SK-N-MC (cell line): ENCODE data around the gene ADPGK.
"Not testable (repeated sequence)": the region's sequence is repeated elsewhere in the genome, so short reads cannot be mapped to it uniquely, and the experiment has no call there.

Source experiments
- DNase-seq: peaks from one replicate; pipeline ENCODE4 v3.0.0-alpha.2; 2011; ENCODE audit warnings: low read depth, low spot score
- H3K27ac ChIP-seq: fragments of 200-600 bp; sonication (generic); 2 replicates; pipeline ENCODE4 v1.5.1; 2016; ENCODE audit warnings: mixed run types
- H3K36me3 ChIP-seq: fragments of 200-600 bp; sonication (generic); 2 replicates; pipeline ENCODE4 v1.6.1; 2017; ENCODE audit warnings: antibody characterized with exemption, low read length, mixed read lengths; ENCODE audit not compliant: insufficient read depth
- H3K4me3 ChIP-seq: fragments of 200-600 bp; sonication (generic); 2 replicates; pipeline ENCODE4 v1.5.1; 2016
- H3K9ac ChIP-seq: fragments of 200-600 bp; sonication (generic); 2 replicates; pipeline ENCODE4 v1.8.0; 2017; ENCODE audit warnings: mixed run types, mixed read lengths; ENCODE audit not compliant: insufficient read length
- H3K9me3 ChIP-seq: fragments of 200-600 bp; sonication (generic); 2 replicates; pipeline ENCODE4 v1.6.1; 2017; ENCODE audit warnings: low read depth, mild to moderate bottlenecking, antibody characterized with exemption, low read length, moderate library complexity, mixed read lengths
- EZH2 ChIP-seq: fragments of 200-600 bp; sonication (generic); IDR thresholded peaks from one replicate; pipeline ENCODE4 v1.6.1; 2017; ENCODE audit warnings: antibody characterized with exemption
- FOXP2 ChIP-seq: optimal IDR thresholded peaks from 2 replicates; pipeline ENCODE3; 2011; ENCODE audit warnings: mild to moderate bottlenecking, moderate library complexity; ENCODE audit not compliant: insufficient read depth; ENCODE audit errors: extremely low read length, control extremely low read depth
- POLR2AphosphoS5 ChIP-seq: IDR thresholded peaks from 2 replicates; pipeline ENCODE4 v1.6.1; 2012; ENCODE audit warnings: mild to moderate bottlenecking, low read depth, low read length, borderline replicate concordance

ADPGK gene

DNA sequence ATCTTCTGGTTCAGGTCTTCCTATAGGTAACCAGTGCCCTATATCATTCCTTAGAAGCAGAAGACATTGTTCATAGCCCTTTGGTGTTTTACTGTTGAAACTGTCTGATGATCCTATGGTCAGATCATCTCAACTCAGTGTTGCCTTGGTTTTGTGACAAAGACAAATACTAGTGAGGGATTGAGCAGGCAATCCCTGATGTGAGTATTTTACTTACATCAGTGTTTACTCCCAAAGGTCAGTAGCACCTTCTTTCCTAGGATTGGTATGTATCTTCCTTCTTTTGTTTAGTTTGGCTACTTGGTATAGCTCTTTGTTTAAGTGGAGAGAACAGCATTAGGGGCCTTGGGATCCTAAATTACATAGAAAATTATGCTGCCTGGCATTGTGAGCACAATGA lies 56.4 kb downstream of the ADPGK start:
- Histone ChIP-seq H3K27ac (no peak overlapping the region), H3K36me3 (peaks cover 5% of the 10 kb centered on the region; the same call in 1 of the 2 replicates), H3K9ac (no peak overlapping the region), H3K9me3 (no peaks in the 10 kb centered on the region), H3K4me3 (no peak overlapping the region)
- no peak for DNase-seq
- TF ChIP-seq EZH2, result no peak
- no peak for TF ChIP-seq POLR2AphosphoS5
- TF ChIP-seq FOXP2, result no peak

- H3K27ac ChIP-seq, H3K9me3 ChIP-seq: not testable (repeated sequence)
Observed at GRCh38 chr15:72725851-72726250, 57.7 kb downstream of the ADPGK start.

GRCh38 chr15:72725446-72725845 lies 58.1 kb downstream of the ADPGK start:
- Histone ChIP-seq H3K9me3 (no peaks in the 10 kb centered on the region), H3K36me3 (no peaks in the 10 kb centered on the region), H3K4me3 (no peak overlapping the region), H3K27ac (no peak overlapping the region), H3K9ac (no peak overlapping the region)
- DNase-seq, result no peak
- TF ChIP-seq EZH2 (no peak), POLR2AphosphoS5 (no peak), FOXP2 (no peak)

More at GRCh38 chr15:72725851-72726250, 57.7 kb downstream of the ADPGK start:
- not testable (repeated sequence) for DNase-seq, H3K4me3 ChIP-seq, H3K9ac ChIP-seq, H3K36me3 ChIP-seq

DNA sequence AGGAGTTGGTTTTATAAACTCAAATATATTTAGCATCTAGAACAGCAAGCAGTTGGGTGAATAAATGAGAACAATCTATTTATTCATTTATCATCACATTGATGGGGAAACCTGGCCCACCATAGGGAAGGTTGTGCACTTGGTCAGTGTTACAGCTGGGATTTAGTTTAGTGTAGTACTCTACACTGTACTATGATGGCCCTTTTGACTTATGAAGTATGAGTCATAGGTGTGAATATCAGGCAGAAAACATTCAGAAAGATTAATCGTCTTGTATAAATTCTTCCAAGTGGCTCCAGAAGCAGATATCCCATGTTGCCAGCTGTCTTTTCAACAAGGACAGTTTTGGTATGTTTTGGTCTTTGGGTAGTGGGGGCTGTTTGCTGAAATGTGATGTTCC lies 59.5 kb downstream of the ADPGK start:
- TF ChIP-seq POLR2AphosphoS5, result no peak
- TF ChIP-seq FOXP2, result no peak
- TF ChIP-seq EZH2, result no peak
- H3K36me3 ChIP-seq, result no peaks in the 10 kb centered on the region
- H3K4me3 ChIP-seq, result no peak overlapping the region
- DNase-seq, result no peak
- no peaks in the 10 kb centered on the region for H3K9me3 ChIP-seq
- no peak overlapping the region for H3K27ac ChIP-seq
- no peak overlapping the region for H3K9ac ChIP-seq

GRCh38 chr15:72722071-72722696 lies 61.4 kb downstream of the ADPGK start:
- peak; percentile 12 for DNase-seq
- no peak overlapping the region for H3K4me3 ChIP-seq
- H3K36me3 ChIP-seq, result no peaks in the 10 kb centered on the region
- no peaks in the 10 kb centered on the region for H3K9me3 ChIP-seq
- no peak overlapping the region for H3K9ac ChIP-seq
- no peak for TF ChIP-seq FOXP2
- TF ChIP-seq POLR2AphosphoS5, result no peak
- TF ChIP-seq EZH2, result no peak
- no peak overlapping the region for H3K27ac ChIP-seq

- not testable (repeated sequence) for DNase-seq, H3K4me3 ChIP-seq, H3K9ac ChIP-seq, H3K9me3 ChIP-seq, H3K36me3 ChIP-seq, H3K27ac ChIP-seq
Observed at GRCh38 chr15:72708551-72709303, 74.8 kb downstream of the ADPGK start.

- no peak overlapping the region for H3K27ac ChIP-seq
- DNase-seq, result no peak
Observed at GRCh38 chr15:72706266-72706665, 77.3 kb downstream of the ADPGK start.

More at GRCh38 chr15:72706266-72706665, 77.3 kb downstream of the ADPGK start:
- Histone ChIP-seq H3K4me3 (no peak overlapping the region), H3K9me3 (no peaks in the 10 kb centered on the region), H3K9ac (no peak overlapping the region), H3K36me3 (no peaks in the 10 kb centered on the region)
- TF ChIP-seq EZH2 (no peak), FOXP2 (no peak), POLR2AphosphoS5 (no peak)
